T-helper 2 cell treated with Interferon-gamma antibody and Interleukin-4, amounts not matched to agents 100 ng/mL and 5 ng/mL, for 36 hours (primary cell): ENCODE measurements around the gene DMWD. TPM values are rescaled to one million over a fixed set of nuclear protein-coding genes. Genes with fewer than 3 reads are reported as not detected.

Source experiments
- intact Hi-C: fragments of 100-400 bp; cut with micrococcal nuclease; formaldehyde crosslinking; loops from one replicate; pipeline ENCODE4 v1.15.1; 2023
- total RNA-seq: library from RNA; stranded (reverse); gene quantifications from 2 replicates; pipeline ENCODE4 v1.2.3, GENCODE V29; 2022

The DMWD gene
- total RNA-seq, 1 donor from 2014 or later, result 26.2 TPM

DNA sequence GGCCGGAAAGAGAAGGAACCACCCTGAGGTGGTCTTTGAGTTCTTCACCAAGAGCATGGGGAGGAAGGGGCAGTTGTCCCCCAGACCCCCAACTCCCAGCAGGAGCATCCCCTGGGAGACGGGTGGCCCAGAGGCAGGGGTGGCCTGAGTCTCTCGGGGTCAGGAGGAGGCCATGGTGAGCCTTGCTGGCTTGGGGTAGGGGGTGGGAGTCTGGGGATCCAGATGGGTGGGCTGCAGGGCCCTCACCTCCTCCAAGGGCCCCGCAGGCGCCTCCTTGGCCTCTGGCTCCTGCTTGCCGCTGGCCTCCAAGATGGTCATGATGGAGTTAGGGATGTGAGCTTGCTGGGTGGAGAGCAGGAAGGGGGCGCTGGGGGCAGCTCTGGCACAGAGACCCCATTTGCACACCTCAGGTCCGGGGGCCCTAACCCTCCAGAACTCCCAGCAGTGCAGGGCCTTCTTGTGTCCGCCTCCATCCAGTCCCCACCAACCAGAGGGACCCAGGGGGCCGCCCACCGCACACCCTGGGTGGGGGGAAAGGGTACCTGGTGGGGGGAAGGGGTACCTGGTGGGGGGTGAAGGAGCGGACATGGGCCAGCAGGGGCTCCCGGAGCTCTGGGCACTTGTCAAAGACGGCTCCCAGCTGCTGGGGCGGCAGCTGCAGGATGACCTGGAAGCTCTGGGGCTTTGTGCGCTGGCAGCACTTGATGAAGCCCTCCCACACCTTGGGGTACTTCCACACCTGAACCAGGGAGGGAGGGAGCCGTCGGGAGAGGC is 23.8 kb upstream of the DMWD start:
- intact Hi-C loops, result loop anchor here (1.0 to 5.0 kb wide), 2 partner anchors 67 to 201 kb away; no protein-coding TSS in a partner anchor

DNA sequence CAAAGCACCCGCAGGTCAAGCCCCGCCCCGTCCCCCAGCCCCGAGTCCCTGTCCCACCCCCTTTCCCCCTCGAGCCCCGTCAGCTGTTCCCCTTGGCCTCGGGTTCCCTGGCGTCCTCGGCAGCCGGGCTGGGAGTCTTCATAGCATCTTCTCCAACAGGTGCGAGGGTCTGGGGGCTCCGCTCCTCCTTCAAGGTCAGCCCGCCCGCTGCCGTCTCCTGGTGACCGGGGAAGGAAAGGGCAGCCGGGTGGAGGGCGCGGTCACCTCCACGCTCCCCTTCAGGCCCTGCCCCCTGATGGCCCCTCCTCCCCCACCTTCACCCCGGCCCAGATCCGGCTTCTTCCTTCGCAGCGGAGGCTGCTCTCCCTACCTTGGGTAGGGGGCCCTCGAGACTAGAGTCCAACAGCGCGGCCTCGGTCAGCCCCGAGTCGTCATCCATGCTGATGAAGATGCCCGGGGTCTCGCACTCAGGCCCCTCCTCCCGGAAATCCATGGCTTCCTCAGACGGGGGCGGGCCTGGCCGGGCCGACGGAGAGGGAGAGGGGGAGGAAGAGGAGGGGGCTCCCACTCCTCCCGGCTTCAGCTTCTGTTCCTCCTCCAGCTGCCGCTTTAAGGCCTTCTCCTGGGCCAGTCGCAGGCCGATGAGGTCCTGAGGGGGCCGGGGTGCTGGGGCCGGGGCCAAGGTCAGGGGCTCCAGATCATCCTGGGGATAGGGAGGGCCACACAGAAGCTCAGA is 23.0 kb upstream of the DMWD start:
- intact Hi-C loops, result loop anchor here (5.0 kb wide), 1 partner anchor 202 kb away; no protein-coding TSS in a partner anchor

- intact Hi-C loops, result loop anchor here (5.0 kb wide), 1 partner anchor 202 kb away; no protein-coding TSS in a partner anchor
These were observed 22.3 kb upstream of the DMWD start, which contains the start of gene RSPH6A for GRCh38 chr19:45814851-45815480. Gene RSPH6A, minus strand, starts transcription at chr19:45815308. Its CDS starts 132 bp downstream, at chr19:45815176.

- intact Hi-C loops, result no loop called here
These were observed 21.6 kb upstream of the DMWD start for GRCh38 chr19:45814166-45814780.

- intact Hi-C loops, result no loop called here
These were observed 19.7 kb upstream of the DMWD start for GRCh38 chr19:45812297-45812696.

GRCh38 chr19:45809643-45810159 is 17.1 kb upstream of the DMWD start:
- intact Hi-C loops, result no loop called here

DNA sequence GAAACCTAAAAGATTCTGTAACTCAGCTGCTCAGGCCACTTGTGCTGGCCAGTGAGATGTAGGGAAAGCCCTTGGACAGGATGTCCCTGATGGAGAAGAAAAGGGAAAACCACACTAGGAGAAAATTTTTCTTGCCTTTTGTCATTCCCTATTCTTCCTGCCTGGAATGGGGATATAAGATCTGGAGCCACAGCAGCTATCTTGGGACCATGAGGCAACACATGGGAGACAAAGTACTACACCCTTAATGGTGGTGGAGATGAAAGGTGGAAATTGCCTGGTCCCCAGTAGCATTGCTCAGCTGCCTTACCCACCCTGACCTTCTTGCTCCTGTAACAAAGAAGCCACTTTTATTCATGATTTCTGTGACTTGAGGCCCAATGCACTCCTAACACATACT is 13.1 kb upstream of the DMWD start:
- intact Hi-C loops, result no loop called here

DNA sequence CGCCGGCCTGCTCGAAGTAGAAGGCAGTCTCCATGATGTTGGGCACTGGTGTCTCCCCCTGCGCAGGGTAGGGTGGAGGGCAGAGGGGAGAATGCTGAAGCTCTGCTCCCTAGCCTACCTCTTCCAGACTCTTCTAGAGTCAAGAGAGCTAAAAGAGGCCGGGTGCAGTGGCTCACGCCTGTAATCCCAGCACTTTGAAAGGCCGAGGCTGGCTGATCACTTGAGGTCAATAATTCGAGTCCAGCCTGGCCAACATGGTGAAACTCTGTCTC is 12.2 kb upstream of the DMWD start:
- intact Hi-C loops, result no loop called here

DNA sequence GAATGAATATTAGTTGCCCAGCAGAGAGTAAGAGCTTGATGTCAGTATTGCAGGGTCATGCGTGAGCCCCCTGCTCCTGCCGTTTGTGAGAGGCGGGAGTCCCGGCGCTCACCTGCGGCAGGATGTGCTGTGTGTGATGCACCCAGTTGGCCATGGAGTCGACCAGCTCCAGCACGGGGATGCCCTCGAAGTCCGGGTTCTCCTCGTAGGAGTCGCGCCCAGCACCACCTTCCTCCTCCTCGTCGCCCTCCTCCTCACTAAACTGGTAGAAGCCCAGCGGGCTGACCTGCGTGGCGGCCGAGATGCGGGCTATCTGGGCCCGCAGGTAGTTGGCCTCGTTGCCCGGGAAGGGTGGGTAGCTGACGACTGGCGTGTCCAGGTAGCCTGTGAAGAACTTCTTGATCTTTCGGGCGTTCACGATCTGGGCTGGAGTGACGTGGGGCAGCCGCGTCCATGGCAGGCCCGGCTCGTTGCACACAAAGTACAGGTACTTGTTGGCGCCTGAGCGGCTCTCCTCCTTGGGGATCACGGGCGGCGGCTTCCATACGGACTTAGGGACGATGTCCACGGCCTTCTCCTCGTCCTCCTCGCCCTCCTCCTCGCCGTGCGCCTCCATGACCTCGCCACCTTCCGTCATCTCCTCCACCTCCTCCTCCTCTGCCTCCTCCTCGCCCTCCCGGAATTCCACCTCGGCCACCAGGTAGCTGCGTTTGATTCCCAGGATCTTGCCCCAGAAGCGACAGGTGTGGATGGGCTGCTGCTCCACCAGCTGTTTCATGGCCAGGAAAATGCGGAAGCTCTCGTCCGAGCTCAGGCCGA is 11.7 kb upstream of the DMWD start:
- intact Hi-C loops, result no loop called here

- intact Hi-C loops, result no loop called here
These were observed 9.0 kb upstream of the DMWD start for GRCh38 chr19:45801603-45802175.

DNA sequence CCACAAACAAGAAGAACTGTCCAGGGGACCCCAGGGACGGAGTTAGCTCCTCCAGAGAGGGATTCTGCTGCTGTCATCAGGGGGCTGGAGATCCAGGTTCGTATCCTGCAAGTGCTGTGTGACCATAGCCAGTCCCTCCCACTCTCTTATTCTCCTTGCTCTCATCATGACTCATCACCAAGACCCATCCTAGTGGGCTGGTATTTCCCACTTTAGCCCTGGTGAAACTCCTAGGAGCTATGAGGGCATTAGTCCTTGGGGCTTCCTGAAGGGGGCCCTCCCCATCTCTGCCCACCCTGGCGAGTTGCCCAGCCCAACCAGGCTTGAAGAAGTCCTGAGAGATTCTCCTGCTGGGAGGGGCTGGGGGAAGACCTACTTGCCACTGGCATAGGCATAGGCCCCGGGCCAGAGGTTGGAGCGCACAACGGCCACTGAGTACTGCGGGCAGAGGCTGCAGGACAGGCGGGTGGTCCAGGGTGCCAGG is 7.5 kb upstream of the DMWD start:
- intact Hi-C loops, result no loop called here

- intact Hi-C loops, result loop anchor here (1.0 to 10.0 kb wide), 2 partner anchors 29 to 215 kb away; partner anchors contain the start of gene OPA3
These were observed 6.9 kb upstream of the DMWD start for GRCh38 chr19:45799541-45799940.

GRCh38 chr19:45798995-45799517 is 6.4 kb upstream of the DMWD start:
- intact Hi-C loops, result loop anchor here (1.0 to 10.0 kb wide), 2 partner anchors 29 to 214 kb away; partner anchors contain the start of gene OPA3

GRCh38 chr19:45794627-45795026 is 2.0 kb upstream of the DMWD start:
- intact Hi-C loops, result loop anchor here (5.0 to 10.0 kb wide), 3 partner anchors 77 to 1723 kb away; partner anchors contain the start of genes NAPA and OPA3

GRCh38 chr19:45793876-45794275 is 1.2 kb upstream of the DMWD start:
- intact Hi-C loops, result loop anchor here (2.0 to 10.0 kb wide), 4 partner anchors 69 to 1723 kb away; partner anchors contain the start of genes NAPA, OPA3 and SYMPK

GRCh38 chr19:45793178-45793564 is 526 bp upstream of the DMWD start:
- intact Hi-C loops, result loop anchor here (2.0 to 10.0 kb wide), 4 partner anchors 70 to 1724 kb away; partner anchors contain the start of genes NAPA, OPA3 and SYMPK

DNA sequence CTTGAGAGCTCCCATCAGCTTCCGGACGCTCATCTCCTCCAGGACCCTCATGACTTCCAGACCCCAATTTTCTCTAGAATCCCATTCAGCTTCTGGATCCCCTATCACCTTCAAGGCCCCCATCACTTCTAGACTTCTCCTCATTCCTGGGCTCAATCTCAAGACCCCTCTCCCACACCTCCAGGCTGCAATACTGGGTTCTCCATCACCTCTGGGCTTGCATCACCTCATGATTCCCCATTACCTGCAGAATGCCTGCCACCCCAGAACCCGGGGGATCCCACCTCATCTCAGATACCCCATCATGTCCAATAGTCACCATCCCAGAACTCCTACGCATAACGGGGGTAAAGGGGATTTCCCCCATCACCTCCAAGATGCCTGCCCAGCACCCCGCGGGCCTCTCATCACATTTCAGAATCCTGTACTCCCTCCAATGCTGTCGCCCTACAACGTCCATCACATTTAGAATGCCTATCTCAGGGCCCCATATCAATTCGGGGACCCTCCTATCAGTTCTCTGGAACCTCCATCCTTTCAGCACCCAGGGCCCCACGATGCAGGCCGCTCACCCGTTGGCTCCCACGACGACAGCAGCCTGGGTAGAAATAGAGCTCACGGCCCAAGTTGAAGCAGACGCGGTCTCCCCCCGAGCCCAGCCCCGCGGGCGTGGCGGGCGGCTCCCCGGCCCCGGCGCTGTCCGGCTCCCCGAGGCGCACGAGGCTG is 738 bp downstream of the DMWD start:
- intact Hi-C loops, result loop anchor here (1.0 to 10.0 kb wide), 5 partner anchors 22 to 1725 kb away; partner anchors contain the start of genes NAPA, OPA3 and SYMPK

- intact Hi-C loops, result loop anchor here (5.0 to 10.0 kb wide), 3 partner anchors 74 to 1726 kb away; partner anchors contain the start of genes NAPA and OPA3
These were observed 1.7 kb downstream of the DMWD start for GRCh38 chr19:45790942-45791341.
